Activated CD4-positive, alpha-beta T cell treated with anti-CD3 and anti-CD28 coated beads, Interleukin-2, amount 10 ng/mL, durations not matched to agents 24 days and 14 days (primary cell): ENCODE results near the gene TTC22. TPM values are rescaled to one million over a fixed set of nuclear protein-coding genes. Genes with fewer than 3 reads are reported as not detected.

Experiments
- DNase-seq: peaks from one replicate; pipeline ENCODE4 v3.0.0; 2022
- H3K27ac Mint-ChIP-seq: one replicate; pipeline ENCODE4 v1.8.0; 2022; ENCODE audit warnings: mild to moderate bottlenecking, mixed read lengths
- H3K27me3 Mint-ChIP-seq: one replicate; pipeline ENCODE4 v1.8.0; 2022; ENCODE audit warnings: mixed read lengths
- H3K36me3 Mint-ChIP-seq: one replicate; pipeline ENCODE4 v1.8.0; 2022; ENCODE audit warnings: low read depth, mild to moderate bottlenecking, mixed read lengths
- H3K4me1 Mint-ChIP-seq: one replicate; pipeline ENCODE4 v1.8.0; 2021; ENCODE audit warnings: mixed read lengths
- H3K4me3 Mint-ChIP-seq: one replicate; pipeline ENCODE4 v1.8.0; 2022; ENCODE audit warnings: mild to moderate bottlenecking, moderate library complexity, mixed read lengths
- H3K9me3 Mint-ChIP-seq: one replicate; pipeline ENCODE4 v1.8.0; 2021; ENCODE audit warnings: mixed read lengths
- intact Hi-C: fragments of 100-400 bp; cut with micrococcal nuclease; formaldehyde crosslinking; loops from one replicate; pipeline ENCODE4 v1.15.1; 2023
- total RNA-seq: library from RNA; stranded (reverse); gene quantifications from 2 replicates; pipeline ENCODE4 v1.2.3, GENCODE V29; 2022

The TTC22 gene
- 1.6 TPM in 2 replicates for total RNA-seq

GRCh38 chr1:54800899-54801759 lies at the start of gene TTC22:
TSS of gene TTC22 (minus strand) at chr1:54801323. CDS start at chr1:54801163, 160 bp downstream.
- H3K27ac Mint-ChIP-seq, result peak within 1 kb of the TSS; percentile 81
- no peaks in the 10 kb centered on the region for H3K36me3 Mint-ChIP-seq
- H3K4me3 Mint-ChIP-seq, result peak within 1 kb of the TSS; percentile 87
- H3K27me3 Mint-ChIP-seq, result no peaks in the 10 kb centered on the region
- DNase-seq, result peak; percentile 91
- no peaks in the 10 kb centered on the region for H3K9me3 Mint-ChIP-seq
- intact Hi-C loops, result loop anchor here (1.0 to 2.0 kb wide), 2 partner anchors 37 to 258 kb away; partner anchors contain the start of gene PARS2
- H3K4me1 Mint-ChIP-seq, result peaks cover 54% of the 10 kb centered on the region

GRCh38 chr1:54850737-54851136 lies 49.6 kb upstream of the TTC22 start:
- no peaks in the 10 kb centered on the region for H3K27me3 Mint-ChIP-seq
- H3K36me3 Mint-ChIP-seq, result peaks cover 57% of the 10 kb centered on the region
- no peak for DNase-seq
- H3K9me3 Mint-ChIP-seq, result no peaks in the 10 kb centered on the region
- H3K27ac Mint-ChIP-seq, result no peak overlapping the region
- intact Hi-C loops, result no loop called here
- no peak overlapping the region for H3K4me3 Mint-ChIP-seq
- H3K4me1 Mint-ChIP-seq, result no peaks in the 10 kb centered on the region

GRCh38 chr1:54850069-54850730 lies 49.1 kb upstream of the TTC22 start:
- H3K9me3 Mint-ChIP-seq, result no peaks in the 10 kb centered on the region
- no peaks in the 10 kb centered on the region for H3K27me3 Mint-ChIP-seq
- H3K4me1 Mint-ChIP-seq, result no peaks in the 10 kb centered on the region
- intact Hi-C loops, result no loop called here
- peaks cover 57% of the 10 kb centered on the region for H3K36me3 Mint-ChIP-seq
- H3K27ac Mint-ChIP-seq, result no peak overlapping the region
- DNase-seq, result no peak
- no peak overlapping the region for H3K4me3 Mint-ChIP-seq

DNA sequence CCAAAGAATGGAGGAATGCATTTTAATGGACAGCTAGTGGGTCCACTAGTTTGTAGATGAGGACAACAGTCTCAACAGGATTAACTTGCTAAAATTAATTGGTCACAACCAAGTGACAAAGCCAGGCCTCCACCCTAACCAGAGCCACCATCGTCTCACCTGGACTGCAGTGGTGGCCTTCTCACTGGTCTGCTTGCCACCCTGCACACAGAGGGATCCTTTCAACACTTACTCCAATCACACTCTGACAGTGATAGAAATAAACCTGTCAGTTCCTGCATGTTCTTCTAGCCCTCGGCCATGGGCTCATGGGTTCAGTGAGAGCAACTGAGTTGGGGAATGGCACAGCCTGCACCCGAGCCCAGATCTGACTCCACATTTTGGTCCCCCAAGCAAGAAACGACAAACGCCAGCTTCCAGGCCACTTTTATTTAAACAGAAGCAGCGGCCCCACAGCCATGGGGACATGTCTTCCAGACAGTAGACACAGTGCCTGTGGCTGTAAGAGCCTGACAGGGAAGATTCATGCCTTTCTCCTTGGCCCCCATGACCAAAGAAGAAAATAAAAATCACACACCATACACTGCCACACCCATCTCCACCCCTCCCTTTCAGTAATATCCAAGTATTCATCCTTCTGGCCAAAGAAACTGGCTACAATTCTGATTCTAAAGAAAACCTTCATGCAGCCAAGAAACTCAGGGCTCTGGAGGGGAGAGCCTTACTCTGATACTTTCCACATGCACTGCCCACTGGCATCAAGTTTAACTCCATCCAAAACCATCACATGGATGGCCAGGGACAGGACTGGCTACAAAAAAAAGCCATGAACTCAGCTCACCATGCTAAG lies 48.3 kb upstream of the TTC22 start:
- intact Hi-C loops, result no loop called here
- Mint-ChIP-seq H3K9me3 (no peaks in the 10 kb centered on the region), H3K4me1 (no peaks in the 10 kb centered on the region), H3K27me3 (no peaks in the 10 kb centered on the region), H3K36me3 (peaks cover 54% of the 10 kb centered on the region), H3K4me3 (no peak overlapping the region), H3K27ac (no peak overlapping the region)
- no peak for DNase-seq

DNA sequence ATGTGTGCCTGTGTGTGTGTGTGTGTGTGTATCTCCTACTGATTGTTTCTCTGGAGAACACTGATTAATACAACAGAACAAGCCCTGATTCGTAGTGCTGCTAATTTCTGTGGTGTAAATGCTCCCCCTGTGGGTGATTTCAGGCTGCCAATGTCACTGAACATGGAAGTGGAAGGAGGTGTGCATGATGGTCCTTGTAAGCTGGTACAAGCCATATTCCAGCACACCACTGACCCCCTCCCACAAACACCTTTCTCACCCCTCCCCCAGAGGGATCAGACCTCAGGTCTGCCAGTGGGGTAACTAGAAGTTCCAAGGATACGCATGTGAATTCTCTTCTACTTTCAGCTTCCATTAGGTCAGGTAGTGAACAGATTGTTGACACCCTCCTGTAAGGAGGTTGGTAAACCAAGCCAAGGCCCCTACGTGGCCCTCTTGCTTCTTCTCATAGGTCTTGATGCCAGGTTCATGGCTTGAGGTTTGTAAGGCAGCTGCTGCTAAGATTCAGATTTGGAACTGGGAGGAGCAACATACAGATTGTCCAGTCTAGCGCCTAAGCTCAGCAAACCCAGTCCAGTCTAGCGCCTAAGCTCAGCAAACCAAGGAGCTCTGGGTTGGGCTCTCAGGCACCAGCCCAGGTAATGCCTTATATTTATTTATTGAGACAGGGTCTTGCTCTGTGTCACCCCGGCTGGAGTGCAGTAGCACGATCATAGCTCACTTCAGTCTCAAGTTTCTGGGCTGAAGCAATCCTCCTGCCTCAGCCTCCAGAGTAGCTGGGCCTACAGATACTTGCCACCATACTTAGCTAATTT lies 47.2 kb upstream of the TTC22 start:
- Mint-ChIP-seq H3K27ac (no peak overlapping the region), H3K27me3 (no peaks in the 10 kb centered on the region), H3K4me1 (no peaks in the 10 kb centered on the region), H3K4me3 (no peak overlapping the region), H3K36me3 (peaks cover 44% of the 10 kb centered on the region), H3K9me3 (no peaks in the 10 kb centered on the region)
- DNase-seq, result no peak
- intact Hi-C loops, result no loop called here

- DNase-seq, result no peak
- H3K4me3 Mint-ChIP-seq, result no peak overlapping the region
- no peak overlapping the region for H3K27ac Mint-ChIP-seq
- H3K36me3 Mint-ChIP-seq, result peaks cover 33% of the 10 kb centered on the region
- H3K27me3 Mint-ChIP-seq, result no peaks in the 10 kb centered on the region
- intact Hi-C loops, result no loop called here
- H3K4me1 Mint-ChIP-seq, result no peaks in the 10 kb centered on the region
- H3K9me3 Mint-ChIP-seq, result no peaks in the 10 kb centered on the region
These were observed 45.7 kb upstream of the TTC22 start for GRCh38 chr1:54846716-54847284.

- H3K36me3 Mint-ChIP-seq, result peaks cover 31% of the 10 kb centered on the region
- no peak overlapping the region for H3K27ac Mint-ChIP-seq
- no peak overlapping the region for H3K4me3 Mint-ChIP-seq
- intact Hi-C loops, result no loop called here
- DNase-seq, result no peak
- H3K27me3 Mint-ChIP-seq, result no peaks in the 10 kb centered on the region
- no peaks in the 10 kb centered on the region for H3K9me3 Mint-ChIP-seq
- H3K4me1 Mint-ChIP-seq, result no peaks in the 10 kb centered on the region
These were observed 45.2 kb upstream of the TTC22 start for GRCh38 chr1:54846301-54846700.

- H3K36me3 Mint-ChIP-seq, result peaks cover 27% of the 10 kb centered on the region
- H3K9me3 Mint-ChIP-seq, result no peaks in the 10 kb centered on the region
- H3K4me3 Mint-ChIP-seq, result no peak overlapping the region
- intact Hi-C loops, result no loop called here
- no peaks in the 10 kb centered on the region for H3K27me3 Mint-ChIP-seq
- DNase-seq, result no peak
- no peak overlapping the region for H3K27ac Mint-ChIP-seq
- no peaks in the 10 kb centered on the region for H3K4me1 Mint-ChIP-seq
These were observed 44.6 kb upstream of the TTC22 start for GRCh38 chr1:54845772-54846171.

- intact Hi-C loops, result no loop called here
- Mint-ChIP-seq H3K27me3 (no peaks in the 10 kb centered on the region), H3K4me3 (no peak overlapping the region), H3K4me1 (no peaks in the 10 kb centered on the region), H3K9me3 (no peaks in the 10 kb centered on the region), H3K36me3 (peaks cover 16% of the 10 kb centered on the region), H3K27ac (no peak overlapping the region)
- no peak for DNase-seq
These were observed 43.4 kb upstream of the TTC22 start for GRCh38 chr1:54844564-54844963.

GRCh38 chr1:54843449-54843848 lies 42.3 kb upstream of the TTC22 start:
- no peak overlapping the region for H3K27ac Mint-ChIP-seq
- H3K36me3 Mint-ChIP-seq, result peaks cover 7% of the 10 kb centered on the region
- no peaks in the 10 kb centered on the region for H3K4me1 Mint-ChIP-seq
- no peaks in the 10 kb centered on the region for H3K9me3 Mint-ChIP-seq
- intact Hi-C loops, result no loop called here
- DNase-seq, result no peak
- no peak overlapping the region for H3K4me3 Mint-ChIP-seq
- H3K27me3 Mint-ChIP-seq, result no peaks in the 10 kb centered on the region

- H3K4me1 Mint-ChIP-seq, result no peaks in the 10 kb centered on the region
- DNase-seq, result no peak
- H3K4me3 Mint-ChIP-seq, result no peak overlapping the region
- H3K27ac Mint-ChIP-seq, result no peak overlapping the region
- no peaks in the 10 kb centered on the region for H3K27me3 Mint-ChIP-seq
- intact Hi-C loops, result no loop called here
- H3K9me3 Mint-ChIP-seq, result no peaks in the 10 kb centered on the region
- peaks cover 3% of the 10 kb centered on the region for H3K36me3 Mint-ChIP-seq
These were observed 41.8 kb upstream of the TTC22 start for GRCh38 chr1:54842963-54843362.

GRCh38 chr1:54842206-54842915 lies 41.2 kb upstream of the TTC22 start:
- Mint-ChIP-seq H3K27ac (no peak overlapping the region), H3K27me3 (no peaks in the 10 kb centered on the region), H3K36me3 (no peaks in the 10 kb centered on the region), H3K4me1 (no peaks in the 10 kb centered on the region), H3K4me3 (no peak overlapping the region), H3K9me3 (no peaks in the 10 kb centered on the region)
- DNase-seq, result no peak
- intact Hi-C loops, result no loop called here
